BJ (cell line): Measurements from ENCODE around the gene COX4I1. TPM values are rescaled to one million over a fixed set of nuclear protein-coding genes. Genes with fewer than 3 reads are reported as not detected.

ENCODE experiments used
- CTCF ChIA-PET: fragments of 350-600 bp; formaldehyde crosslinking; extraction: SDS; loops from one replicate; lab custom pipeline; 2021; ENCODE audit warnings: antibody characterized with exemption, inconsistent platforms; lab: Yijun Ruan, JAX
- POLR2A ChIA-PET: fragments of 300-600 bp; sonication (Branson Sonifier 250); formaldehyde crosslinking; extraction: SDS; loops from one replicate; lab custom pipeline; 2021; ENCODE audit warnings: antibody characterized with exemption; lab: Charles Lee
- DNase-seq: peaks from one replicate; pipeline ENCODE4 v3.0.0-alpha.2; 2011; ENCODE audit warnings: low read depth
- H3K27me3 ChIP-seq: 2 replicates; pipeline ENCODE4 v1.6.0; 2011; ENCODE audit warnings: low read length; ENCODE audit not compliant: control insufficient read depth, insufficient read depth
- H3K36me3 ChIP-seq: 2 replicates; pipeline ENCODE4 v1.5.1; 2011; ENCODE audit warnings: low read length; ENCODE audit not compliant: control insufficient read depth, insufficient read depth
- H3K4me3 ChIP-seq: 2 replicates; pipeline ENCODE4 v1.5.1; 2011; ENCODE audit warnings: low read depth, mild to moderate bottlenecking, control low read depth, low read length
- CTCF ChIP-seq: IDR thresholded peaks from 2 replicates; pipeline ENCODE4 v1.5.1; 2011; ENCODE audit warnings: low read depth, mild to moderate bottlenecking, control low read depth, inconsistent platforms, low read length, moderate library complexity; ENCODE audit not compliant: insufficient read depth
- polyA minus RNA-seq: library from RNA; depleted of rRNA, polyadenylated mRNA; stranded (reverse); fragments of >200 nt; gene quantifications from 2 replicates; pipeline ENCODE4 v1.2.3, GENCODE V29; 2011; rRNA and poly(A)+ RNA removed
- polyA plus RNA-seq: library from polyadenylated mRNA; depleted of rRNA; stranded (reverse); fragments of >200 nt; gene quantifications from 2 replicates; pipeline ENCODE4 v1.2.3, GENCODE V29; 2011; rRNA removed

Gene COX4I1
- polyA plus RNA-seq (763 and 892 TPM in 2 replicates), polyA minus RNA-seq (188 and 285 TPM in 2 replicates)

DNA sequence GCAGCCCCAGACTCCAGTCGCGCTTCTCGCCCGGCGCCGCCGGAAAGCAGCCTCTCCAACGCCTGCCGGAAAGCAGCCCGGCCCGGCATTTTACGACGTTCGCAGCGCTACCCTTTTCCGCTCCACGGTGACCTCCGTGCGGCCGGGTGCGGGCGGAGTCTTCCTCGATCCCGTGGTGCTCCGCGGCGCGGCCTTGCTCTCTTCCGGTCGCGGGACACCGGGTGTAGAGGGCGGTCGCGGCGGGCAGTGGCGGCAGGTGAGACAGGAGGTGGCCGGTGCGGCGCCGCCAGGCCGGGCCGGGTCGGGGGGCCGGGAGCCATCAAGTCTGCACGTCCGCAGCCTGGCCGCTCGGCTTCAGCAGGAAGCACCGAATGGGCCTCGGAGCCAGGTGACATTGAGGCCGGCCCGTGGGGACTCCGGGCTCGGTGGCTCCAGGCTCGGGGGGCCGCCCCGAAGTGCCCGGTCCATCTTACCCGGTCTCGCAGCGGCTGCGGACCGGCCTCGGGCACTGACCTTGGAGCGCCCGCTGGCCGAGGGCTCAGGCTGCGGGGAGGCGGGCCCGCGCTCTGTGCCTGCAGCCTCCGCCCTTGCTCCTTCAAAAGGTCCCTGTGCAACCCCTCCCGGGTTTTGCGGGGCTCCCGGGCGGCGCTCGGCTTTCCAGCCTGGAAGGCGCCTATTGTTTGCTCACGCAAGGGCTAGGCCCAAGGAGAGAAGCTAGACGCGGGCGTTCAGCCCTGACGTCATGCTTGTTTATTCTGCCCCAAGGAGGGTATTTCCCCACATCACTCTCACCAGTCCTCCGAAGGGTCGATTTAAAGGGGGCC lies at the start of gene COX4I1, which contains the start of gene EMC8:
TSS of gene COX4I1 (plus strand) at position 199 of the 824 bp plus-strand sequence. CDS start 1,511 bp downstream, outside the sequence.
TSS of gene EMC8 (minus strand) at position 48 of the 824 bp plus-strand sequence. CDS start 249 bp downstream, outside the sequence.
- no peak for TF ChIP-seq CTCF
- peak within 1 kb of the TSS; percentile 94 for H3K4me3 ChIP-seq
- peak; percentile 51 for DNase-seq
- ChIA-PET CTCF (no interaction called here), POLR2A (no interaction called here)
- no peaks in the 10 kb centered on the region for H3K27me3 ChIP-seq
- H3K36me3 ChIP-seq, result peaks cover 28% of the 10 kb centered on the region

GRCh38 chr16:85749771-85750145 lies 49.7 kb upstream of the COX4I1 start:
- H3K27me3 ChIP-seq, result no peaks in the 10 kb centered on the region
- ChIA-PET POLR2A (no interaction called here), CTCF (no interaction called here)
- no peak for TF ChIP-seq CTCF
- no peak for DNase-seq
- peak overlapping the region; percentile 60 for H3K4me3 ChIP-seq
- no peaks in the 10 kb centered on the region for H3K36me3 ChIP-seq

DNA sequence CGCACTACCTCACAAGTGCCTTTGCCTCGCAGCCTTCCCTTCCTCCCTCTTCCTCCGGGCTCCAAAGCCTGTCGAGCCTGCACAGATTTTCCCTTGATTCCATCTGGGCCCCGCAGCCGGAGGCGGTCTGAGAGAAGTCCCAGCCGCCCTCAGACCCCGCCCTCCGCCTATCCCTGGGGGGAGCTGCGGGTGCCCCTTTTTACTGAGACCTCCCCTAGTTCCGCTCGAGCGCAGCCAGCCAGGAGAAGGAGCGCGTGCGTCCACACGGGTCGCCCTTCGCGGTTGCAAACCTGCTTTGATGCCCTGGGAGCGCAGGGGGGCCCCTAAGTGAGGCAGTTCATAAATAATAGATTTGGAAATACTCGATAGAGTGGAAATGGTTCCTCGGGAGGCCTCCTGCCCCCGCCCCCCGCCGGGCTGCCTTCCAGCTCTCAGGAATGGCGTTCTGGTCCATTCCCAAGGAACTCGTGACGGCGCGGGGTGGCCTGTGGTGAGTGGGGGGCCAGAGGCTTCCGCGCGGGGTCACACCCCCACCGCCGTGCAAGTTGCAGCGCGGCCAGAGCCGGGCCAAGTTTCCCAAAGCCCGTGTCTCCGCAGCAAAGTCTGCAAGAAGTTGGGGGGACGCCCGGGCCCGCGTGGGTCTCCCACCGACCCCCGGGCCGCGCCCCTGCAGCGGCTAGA lies 49.2 kb upstream of the COX4I1 start:
- peak; percentile 25; the same call in 1 of the 2 replicates for TF ChIP-seq CTCF
- Histone ChIP-seq H3K36me3 (no peaks in the 10 kb centered on the region), H3K4me3 (peak overlapping the region; percentile 60), H3K27me3 (no peaks in the 10 kb centered on the region)
- DNase-seq, result no peak
- ChIA-PET CTCF (no interaction called here), POLR2A (no interaction called here)

- H3K4me3 ChIP-seq, result peak within 1 kb of the TSS; percentile 60
- H3K36me3 ChIP-seq, result no peaks in the 10 kb centered on the region
- no peak for DNase-seq
- no peaks in the 10 kb centered on the region for H3K27me3 ChIP-seq
- POLR2A ChIA-PET, result no interaction called here
- CTCF ChIA-PET, result no interaction called here
- no peak for TF ChIP-seq CTCF
These were observed 48.4 kb upstream of the COX4I1 start, which contains the start of gene C16orf74 for GRCh38 chr16:85750827-85751697. Gene C16orf74 (minus strand): TSS chr16:85751096. CDS start chr16:85735217, 15,879 bp downstream.
